ENCODE results near the gene CAMTA1.
"Not testable (repeated sequence)": the region's sequence is repeated elsewhere in the genome, so short reads cannot be mapped to it uniquely, and the experiment has no call there.

The CAMTA1 gene

DNA sequence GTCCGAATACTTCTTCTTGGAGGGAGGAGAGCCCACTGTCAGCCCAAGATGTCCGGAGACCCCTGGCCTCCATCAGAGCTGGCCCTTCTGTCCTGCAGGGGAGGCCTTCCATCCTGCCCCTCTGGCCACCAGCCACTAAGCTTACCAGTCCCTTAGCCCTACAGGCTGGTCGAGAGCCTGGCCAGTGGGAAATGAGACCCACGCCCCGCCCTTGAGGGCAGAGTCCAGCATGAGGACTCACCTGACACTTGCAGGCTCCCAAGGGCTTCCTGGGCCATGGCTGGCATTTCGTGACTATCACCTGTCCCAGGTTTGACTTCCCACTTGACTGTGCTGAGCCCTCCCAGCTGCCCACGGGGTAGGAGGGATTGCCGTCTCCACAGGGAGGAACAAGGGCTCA is 624.0 kb downstream of the CAMTA1 start:
- DNase-seq (ENCODE audit: low spot score) = no peak

DNA sequence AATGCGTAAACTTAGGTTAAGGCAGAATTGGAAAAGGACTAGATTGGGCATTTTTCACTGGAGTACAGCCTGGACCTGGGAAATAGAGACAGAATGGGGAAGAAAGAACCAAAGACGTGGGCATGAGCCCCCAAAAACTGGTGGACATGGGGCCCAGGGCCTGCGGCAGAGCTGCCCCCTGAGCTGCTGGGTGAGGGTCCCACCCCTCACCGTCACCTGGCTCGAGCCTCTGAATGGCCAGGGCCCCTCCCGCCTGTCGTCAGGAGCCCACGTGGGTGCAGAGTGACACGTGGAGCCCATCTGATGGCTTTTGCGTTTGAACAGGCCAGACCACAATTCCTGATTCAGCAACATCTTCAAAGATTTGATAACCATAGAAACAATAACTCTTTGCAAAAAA is 624.9 kb downstream of the CAMTA1 start:
- DNase-seq (ENCODE audit: low spot score) = no peak

DNA sequence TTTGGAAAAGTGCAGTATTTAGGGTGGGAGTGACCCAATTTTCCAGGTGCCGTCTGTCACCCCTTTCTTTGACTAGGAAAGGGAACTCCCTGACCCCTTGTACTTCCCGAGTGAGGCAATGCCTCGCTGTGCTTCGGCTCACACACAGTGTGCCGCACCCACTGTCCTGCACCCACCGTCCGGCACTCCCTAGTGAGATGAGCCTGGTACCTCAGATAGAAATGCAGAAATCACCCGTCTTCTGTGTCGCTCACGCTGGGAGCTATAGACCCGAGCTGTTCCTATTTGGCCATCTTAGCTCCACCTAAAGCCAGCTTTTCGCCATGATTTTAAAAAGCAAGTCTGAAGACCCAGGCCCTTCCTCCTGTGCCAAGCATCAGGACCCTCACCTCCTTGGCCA is 632.4 kb downstream of the CAMTA1 start:
- DNase-seq (ENCODE audit: low spot score) = not testable (repeated sequence)

DNA sequence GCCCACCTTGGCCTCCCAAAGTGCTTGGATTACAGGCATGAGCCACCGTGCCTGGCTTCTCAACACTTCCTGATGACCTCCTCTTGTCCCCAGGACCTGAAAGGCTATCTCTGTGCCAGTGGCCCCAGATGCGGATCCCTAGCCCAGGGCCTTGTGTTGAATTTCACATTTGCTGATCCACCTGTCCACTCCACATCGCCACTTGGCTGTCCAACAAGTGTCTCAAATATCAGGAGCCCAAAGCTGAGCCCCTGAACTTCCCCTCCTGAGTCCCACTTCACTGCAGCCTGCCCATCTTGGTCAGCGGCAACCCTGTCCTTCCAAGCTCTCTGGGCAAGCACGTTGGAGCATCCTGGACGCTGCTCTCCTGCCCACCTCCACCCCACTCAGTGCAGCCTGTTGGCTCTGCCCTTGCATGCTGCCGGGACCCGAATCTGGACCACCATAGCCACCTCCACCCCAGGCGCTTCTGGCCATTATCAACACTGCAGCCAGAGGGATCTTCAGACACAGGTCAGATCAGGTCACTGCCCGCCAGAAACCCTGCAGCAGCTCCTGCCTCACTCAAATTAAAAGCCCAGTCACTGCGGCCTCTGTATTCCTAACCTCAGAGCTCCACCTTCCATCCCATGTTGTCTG is 633.3 kb downstream of the CAMTA1 start:
- no peak for DNase-seq (ENCODE audit: low spot score)

DNA sequence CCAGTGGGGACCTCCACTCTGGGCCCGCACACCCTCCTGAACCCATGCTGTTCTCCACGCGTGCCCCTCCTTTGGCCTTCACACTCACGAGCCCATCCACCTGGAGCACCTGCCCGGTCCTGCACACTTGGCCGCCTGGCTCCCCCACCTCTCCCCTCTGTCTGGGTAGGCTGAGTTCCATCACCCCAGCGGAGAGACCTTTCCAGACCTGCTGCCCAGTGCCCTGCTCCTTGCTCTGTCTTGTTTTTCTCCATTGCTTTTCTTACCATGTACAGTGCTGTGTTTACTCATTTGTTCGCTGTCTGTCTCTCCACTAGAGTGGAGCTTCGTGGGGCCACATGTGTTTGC is 634.8 kb downstream of the CAMTA1 start:
- DNase-seq (ENCODE audit: low spot score) = no peak

DNA sequence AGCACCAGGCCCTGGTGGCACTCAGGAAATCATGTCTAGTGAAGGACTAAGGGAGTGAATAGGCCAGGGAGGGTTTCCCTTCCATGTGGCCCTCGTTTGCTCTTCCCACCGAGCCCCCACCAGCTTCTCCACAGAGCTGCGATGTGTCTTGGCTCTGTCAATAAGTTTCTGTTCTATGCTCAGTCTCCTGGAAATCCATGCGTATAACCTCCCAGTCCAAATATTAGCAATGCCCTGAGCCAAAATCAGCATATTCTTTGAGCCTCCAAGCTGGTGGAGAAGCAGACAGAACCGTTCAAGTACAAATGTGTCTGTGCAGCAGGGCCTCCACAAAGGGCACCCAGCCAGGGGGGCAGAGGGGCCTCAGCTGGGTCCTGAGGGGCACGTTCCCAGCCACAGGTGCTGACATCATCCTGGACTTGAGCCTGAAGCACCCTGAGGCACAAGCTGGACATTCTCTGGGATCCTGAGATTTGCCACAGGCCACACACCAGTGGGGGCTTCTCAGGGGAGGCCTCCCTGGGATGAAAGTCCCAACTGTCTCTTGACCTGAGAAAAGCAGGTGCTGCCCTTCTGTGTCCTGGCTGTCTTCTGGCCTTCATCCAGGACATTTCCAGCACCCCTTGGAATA is 635.3 kb downstream of the CAMTA1 start:
- no peak for DNase-seq (ENCODE audit: low spot score)

DNA sequence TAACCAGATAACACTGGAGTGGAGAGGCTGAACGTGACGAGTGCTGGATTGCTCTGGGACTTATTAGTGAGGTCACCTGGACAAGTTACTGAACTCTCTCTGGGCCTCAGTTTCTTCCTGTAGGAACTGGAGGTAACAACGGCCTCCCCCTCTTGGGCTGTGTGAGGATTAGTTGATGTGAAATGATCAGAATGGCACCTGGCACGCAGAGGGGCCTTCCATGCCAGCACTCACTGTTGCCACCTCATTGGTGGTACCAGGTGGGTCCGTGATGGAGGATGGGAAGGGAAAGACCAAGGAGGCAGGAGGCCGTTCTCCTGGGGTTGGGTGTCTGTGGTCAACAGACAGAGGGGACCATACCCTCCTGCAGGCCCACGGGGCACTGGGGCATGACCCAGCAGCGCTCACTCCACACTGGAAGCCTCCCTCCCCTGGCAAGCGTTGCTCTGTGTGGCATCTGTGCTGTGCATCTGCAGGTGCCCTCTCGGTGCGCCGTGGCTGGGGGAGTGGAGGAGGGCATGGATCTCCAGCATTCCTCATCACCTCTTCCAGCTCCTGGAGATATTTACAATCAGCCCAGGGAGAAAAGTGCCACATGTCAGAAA is 636.3 kb downstream of the CAMTA1 start:
- no peak for DNase-seq (ENCODE audit: low spot score)

DNA sequence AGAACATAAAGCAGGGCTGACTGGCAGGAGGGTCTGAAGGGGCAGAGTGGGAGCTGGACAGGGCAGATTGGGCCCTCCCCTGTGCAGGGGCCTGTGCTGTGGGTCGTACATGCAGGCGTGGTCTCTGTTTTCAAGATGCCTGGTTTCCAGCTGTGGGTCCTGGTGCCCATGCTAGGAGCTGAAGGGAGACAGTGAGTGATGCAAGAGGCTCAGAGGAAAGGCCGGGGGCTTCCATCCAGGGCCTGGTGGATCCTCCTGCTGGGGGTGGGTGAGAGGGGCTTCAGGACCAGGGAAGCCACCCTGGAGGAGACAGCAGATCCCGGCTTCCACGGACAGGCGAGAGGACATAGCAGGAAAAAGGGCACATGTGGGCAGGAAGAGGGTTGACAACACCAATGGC is 636.8 kb downstream of the CAMTA1 start:
- no peak for DNase-seq (ENCODE audit: low spot score)

DNA sequence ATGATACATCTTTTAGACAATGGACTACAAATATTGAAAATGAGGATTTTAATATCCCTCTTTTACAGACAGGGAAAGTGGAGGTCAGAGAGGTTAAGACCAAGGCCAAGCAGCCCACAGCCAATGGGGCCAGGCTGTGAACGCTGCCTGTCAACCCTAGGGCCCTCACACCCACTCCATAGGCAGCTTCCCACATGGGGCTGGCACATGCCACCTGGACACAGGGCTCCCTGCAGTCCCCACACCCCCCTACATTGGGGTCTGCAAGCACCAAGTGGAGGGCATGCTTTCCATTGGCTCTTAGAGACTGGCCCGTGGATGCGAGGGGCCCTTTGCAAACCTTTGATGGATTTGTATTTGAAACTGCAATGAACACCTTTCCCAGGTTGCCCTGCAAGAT is 637.3 kb downstream of the CAMTA1 start:
- DNase-seq (ENCODE audit: low spot score) = no peak

DNA sequence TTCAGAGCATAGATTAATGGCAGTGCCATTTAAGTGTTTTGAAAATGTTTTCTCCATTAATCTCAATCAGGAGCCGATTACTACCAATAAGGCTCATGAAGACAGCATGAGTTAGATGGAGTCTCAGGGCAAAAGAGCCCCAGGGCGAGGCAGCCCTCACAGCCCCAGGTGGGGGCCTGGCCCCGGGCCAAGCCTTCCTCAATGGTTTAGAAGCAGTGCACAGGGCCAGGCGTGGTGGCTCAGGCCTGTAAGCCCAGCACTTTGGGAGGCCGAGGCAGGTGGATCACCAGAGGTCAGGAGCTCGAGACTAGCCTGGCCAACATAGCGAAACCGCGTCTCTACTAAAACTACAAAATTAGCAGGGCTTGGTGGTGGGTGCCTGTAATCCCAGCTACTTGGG is 637.7 kb downstream of the CAMTA1 start:
- DNase-seq (ENCODE audit: low spot score) = no peak

DNA sequence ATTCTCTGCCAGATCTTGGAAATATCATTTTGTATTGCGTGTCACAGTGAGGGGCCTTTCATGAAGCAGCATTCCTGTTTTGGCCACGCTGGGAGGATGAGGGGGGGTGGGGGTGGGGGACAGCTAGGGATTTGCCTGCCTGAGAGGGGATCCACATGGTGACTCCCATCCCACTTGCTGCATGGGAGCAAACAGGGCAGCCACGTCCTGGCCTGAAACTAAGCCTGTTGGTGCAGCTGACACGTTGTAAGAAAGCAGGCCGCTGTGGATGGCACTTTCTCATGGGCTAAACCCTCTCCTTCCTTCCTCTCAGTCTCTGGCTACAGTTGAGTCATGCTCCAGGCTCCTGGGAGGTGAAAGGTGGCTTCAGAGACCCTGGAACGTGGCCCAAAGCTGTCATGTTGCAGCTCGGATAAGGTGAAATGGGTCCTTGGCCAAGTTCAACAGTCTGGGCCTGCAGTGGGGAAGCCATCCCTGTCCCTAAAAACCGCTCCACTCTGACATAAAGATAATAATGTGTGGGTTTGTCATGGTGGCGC is 639.2 kb downstream of the CAMTA1 start:
- DNase-seq (ENCODE audit: low spot score) = no peak

DNA sequence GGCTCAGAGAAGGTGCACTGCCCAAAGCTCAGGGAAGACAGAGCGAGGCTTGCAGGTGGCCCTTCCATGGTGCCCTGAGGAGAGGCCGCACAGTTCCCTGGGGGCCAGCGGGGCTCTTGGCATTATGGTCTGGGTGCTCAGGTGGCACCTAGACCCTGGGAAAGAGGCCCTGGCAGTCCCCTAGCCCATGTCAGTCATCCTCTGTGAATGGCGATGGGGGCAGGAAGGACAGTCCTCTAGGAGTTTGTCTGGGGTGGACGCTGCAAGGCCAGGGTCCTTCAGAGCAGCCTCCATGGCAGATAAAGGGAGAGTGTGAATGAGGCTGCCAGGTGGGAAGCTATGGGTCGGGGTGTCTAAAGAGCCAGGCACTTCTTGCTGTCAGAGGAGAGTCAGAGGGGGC is 640.0 kb downstream of the CAMTA1 start:
- no peak for DNase-seq (ENCODE audit: low spot score)

DNA sequence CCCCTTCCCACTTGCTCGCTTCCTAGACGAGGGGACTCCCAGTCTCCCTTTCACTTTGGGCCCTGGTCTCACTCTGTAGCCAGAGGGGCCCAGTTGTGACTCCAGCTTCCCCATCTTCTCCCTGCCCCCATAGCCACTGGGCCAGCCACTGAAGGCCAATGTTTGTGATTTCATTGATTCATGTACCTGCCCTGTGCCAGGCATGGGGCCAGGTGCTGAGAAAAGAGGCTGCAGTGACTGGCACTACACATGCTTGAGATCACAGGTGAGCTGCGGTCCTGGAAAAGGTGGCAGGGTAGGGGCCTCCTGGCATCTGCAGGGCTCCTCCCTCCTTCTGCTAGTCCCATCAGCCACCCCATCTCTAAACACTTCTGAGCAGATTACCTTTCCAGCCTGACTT is 640.5 kb downstream of the CAMTA1 start:
- no peak for DNase-seq (ENCODE audit: low spot score)

DNA sequence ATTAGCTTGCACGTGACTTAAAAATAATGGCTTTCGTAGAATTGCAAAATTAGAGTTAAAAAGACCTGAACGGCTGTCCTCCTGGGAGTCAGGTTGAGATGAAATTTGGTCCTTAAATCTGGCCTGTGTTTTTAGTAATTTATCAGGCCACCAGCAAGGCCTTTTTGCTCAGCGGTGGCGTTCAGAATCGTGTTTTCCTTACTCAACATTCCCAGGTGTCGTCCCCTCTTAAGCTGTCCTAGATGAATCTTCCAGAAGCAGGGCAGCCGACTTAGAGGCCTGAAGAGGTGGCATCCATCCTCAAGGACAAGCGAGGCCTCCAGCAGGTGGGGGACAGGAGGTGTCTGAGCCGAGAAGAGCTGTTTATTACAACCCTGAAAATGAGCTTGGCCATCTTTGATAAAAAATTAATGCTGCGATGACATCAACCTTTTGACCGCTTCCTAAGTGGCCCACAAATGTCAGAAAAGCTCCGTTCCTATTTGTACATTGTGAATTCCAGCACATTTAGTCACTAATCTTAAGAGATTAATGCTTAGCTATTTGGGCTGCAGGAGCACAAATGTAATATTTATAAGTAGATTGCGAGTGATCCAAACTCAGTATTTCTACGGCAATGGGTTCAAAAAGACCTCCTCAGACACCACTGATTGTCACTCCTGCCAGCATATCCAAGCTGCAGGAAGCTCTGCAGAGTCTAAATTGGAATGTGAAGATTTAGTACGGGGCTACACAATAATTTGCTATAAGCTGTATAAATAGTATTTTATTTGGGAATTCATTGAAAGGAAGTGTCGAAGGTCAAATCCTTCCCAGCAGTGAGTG is 641.7 kb downstream of the CAMTA1 start:
- DNase-seq (ENCODE audit: low spot score) = no peak

DNA sequence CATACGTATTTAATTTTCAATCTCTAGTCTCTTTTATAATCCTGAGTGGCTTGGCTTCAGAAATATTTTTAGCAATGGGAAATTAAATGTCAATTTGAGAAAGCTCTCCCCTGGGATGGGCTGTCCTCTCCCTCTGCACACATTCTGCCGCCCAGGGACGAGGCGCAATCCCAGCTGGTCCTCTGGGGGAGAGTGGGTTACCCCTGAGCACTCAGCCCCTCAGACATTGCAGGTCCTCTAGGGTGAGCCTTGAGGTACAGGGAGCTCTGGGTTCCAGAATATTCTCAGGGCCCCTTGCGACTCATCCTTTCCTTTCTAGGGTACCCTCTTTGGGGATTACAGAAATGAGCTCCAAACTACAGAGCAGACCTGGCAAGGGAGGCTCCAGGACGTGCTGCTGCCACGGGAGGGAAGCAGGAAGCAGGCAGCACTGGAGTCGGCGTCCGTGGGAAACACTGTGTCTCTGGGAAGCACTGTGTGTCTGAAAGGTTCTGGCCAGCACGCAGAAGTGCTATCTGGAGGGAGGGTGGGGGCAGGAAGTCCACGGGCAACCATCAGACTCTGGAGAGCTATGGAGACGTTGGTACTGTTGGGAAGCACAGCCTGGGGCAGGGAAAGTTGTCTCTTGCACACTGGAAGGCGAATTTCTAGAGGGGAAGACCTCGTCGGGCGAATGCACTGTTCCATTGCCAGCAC is 642.5 kb downstream of the CAMTA1 start:
- no peak for DNase-seq (ENCODE audit: low spot score)

DNA sequence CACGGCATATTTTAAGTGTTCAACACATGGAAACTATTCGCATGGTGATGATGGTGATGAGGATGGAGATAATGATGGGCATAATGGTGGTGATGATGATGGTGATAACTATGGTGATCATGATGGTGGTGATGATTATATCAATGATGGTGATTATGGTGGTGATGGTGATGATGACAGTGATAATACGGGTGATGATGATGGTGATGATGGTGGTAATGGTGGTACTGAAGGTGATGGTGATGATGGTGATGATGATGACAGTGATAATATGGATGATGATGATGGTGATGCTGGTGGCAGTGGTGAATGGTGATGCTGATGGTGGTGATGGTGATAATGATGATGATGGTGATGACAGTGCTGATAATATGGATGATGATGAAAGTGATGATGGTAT is 644.0 kb downstream of the CAMTA1 start:
- DNase-seq (ENCODE audit: low spot score) = no peak

DNA sequence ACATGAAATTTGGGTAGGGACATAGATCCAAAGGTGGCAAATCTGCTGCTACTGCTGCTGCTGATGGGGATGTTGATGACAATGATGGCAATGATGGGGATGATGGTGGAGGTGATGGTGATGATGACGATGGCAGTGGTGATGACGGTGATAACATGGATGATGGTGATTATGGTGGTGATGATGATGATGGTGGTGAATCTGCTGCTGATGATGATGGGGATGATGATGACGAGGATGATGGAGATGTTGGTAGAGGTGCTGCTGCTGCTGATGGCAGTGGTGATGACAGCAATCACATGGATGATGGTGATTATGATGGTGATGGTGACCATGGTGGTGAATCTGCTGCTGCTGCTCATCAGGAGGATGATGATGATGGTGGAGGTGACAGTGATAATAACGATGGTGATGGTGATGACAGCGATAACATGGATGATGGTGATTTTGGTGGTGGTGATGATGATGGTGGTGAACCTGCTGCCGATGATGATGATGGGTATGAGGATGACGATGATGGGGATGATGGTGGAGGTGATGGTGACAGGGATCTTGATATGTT is 644.9 kb downstream of the CAMTA1 start:
- DNase-seq (ENCODE audit: low spot score) = no peak

DNA sequence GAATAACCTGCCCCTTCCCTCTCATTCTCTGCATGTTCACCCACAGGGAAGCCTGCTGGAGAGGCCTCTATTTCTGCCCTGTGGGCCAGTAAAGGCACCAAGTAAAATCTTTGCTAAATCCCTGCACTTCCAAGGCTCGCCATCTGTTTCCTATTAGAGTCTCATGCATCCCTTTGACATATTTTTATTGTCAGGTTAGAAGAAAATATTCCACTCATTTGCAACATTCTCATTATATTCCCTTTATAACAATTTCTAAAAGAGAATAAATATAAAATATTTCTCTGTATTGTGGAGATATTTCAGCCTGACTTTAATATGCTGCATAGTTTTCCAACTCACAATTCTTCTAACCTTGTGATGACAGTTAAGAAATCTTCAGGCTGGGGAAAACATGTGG is 645.4 kb downstream of the CAMTA1 start:
- no peak for DNase-seq (ENCODE audit: low spot score)

DNA sequence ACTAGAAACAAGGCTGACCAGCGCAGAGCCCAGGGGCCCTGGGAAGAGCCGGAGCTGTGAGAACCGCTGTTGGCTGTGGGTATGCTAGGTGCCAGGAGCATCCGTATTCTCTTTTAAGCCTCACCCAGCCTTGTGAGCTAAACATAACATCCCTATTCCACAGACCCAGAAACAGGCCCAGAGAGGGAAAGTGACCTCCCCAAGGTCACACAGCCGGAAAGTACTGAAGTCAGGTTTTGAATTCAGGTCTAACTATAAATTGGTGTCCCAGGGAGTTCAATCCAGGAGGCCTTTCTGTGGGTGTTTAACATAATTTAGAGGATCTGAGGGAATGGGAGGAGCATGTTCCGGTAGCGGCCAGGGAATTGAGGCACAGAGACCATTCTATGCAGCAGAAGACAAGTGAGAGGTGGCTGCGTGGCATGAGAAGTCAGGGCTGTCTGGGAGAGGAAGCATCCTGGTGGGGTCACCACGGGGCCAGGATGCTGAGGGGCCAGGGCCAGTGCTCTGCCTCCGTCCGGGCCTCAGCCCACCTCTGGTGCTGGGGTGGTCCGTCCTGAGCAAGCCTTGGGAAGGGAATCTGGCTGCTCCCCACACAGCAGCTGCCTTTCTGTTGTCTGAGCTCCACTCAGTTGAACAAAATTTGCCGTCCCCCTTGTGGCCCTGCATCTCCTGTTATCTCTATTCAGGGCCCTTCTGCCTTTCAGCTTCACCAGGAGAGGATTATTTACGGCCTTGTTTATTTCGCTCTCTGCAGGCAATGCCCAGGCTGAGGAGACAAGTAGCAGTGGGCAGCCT is 647.0 kb downstream of the CAMTA1 start:
- DNase-seq (ENCODE audit: low spot score) = no peak

DNA sequence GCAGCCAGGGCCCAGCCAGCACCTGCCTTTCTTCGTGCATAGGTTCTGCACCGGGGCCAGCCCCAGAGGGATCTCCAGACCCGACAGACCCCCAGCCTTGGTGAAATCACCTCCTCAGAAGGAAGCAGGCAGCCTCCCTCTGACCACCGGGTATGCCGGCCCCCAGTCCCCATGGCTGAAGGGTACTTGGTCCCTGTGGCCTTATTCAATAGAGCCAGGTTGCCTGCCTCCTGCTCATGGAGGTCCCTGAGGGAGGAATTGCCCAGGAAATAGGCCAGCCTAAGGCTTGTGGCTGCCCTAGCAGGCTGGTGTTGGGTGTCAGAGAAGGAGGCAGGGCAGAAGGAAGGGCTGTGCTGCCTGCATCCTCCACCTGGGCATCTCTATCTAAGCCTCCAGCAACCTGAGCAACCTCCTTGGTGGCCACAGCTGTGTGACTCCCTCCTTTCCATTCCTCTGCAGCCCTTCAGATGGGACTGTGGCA is 647.7 kb downstream of the CAMTA1 start:
- no peak for DNase-seq (ENCODE audit: low spot score)

DNA sequence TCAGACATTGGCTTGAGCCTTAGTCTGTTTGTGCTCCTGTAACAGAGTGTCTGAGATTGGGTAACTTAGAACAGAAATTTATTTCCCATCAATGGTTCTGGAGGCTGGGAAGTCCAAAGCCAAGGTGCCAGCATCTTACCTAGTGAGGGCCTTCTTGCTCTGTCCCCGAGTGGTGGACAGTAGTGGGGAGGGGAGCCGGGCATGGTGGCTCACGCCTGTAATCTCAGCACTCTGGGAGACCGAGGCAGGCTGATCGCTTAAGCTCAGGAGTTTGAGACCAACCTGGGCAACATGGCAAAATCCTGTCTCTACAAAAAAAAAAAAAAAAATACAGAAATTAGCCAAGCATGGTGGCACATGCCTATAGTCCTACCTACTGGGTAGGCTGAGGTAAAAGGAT is 649.3 kb downstream of the CAMTA1 start:
- no peak for DNase-seq (ENCODE audit: low spot score)

Data from putamen (tissue), 1 donor.